ENCODE measurements around the gene CUL3. TPM values are rescaled to one million over a fixed set of nuclear protein-coding genes. Genes with fewer than 3 reads are reported as not detected.

The CUL3 gene
- total and polyA plus RNA-seq, 3 donors from 2014 or later, result 184 to 442 (median 256) TPM

GRCh38 chr2:224556381-224556780 lies 28.8 kb downstream of the CUL3 start:
- TF ChIP-seq POLR2A (IDR thresholded peaks at IDR 0.05), result no peak
- TF ChIP-seq CTCF (IDR thresholded peaks at IDR 0.05), result no peak
- Histone ChIP-seq H3K4me1 (peaks cover 5% of the 10 kb centered on the region), H3K4me3 (no peak overlapping the region), H3K9me3 (no peaks in the 10 kb centered on the region), H3K36me3 (ENCODE audit: low read depth, missing control alignments) (no peaks in the 10 kb centered on the region), H3K27me3 (no peaks in the 10 kb centered on the region), H3K27ac (no peak overlapping the region)
- intact Hi-C loops (cut with DNase I; ENCODE audit: low total_unique reads), result no loop called here
- no peak for DNase-seq

- TF ChIP-seq POLR2A (IDR thresholded peaks at IDR 0.05) (no peak), CTCF (IDR thresholded peaks at IDR 0.05) (no peak)
- 85 to 92% methylated on average over 4 of the region's 4 CpGs for WGBS, 2 donors
Measured at GRCh38 chr2:224555823-224556366, 29.3 kb downstream of the CUL3 start.

GRCh38 chr2:224552771-224553170 lies 32.4 kb downstream of the CUL3 start:
- intact Hi-C loops (cut with DNase I; ENCODE audit: low total_unique reads), result no loop called here
- 88 to 100% methylated on average over 2 of the region's 2 CpGs for WGBS, 2 donors
- Histone ChIP-seq H3K27me3 (no peaks in the 10 kb centered on the region), H3K36me3 (ENCODE audit: low read depth, missing control alignments) (no peaks in the 10 kb centered on the region), H3K4me3 (no peak overlapping the region), H3K4me1 (no peaks in the 10 kb centered on the region), H3K27ac (no peak overlapping the region), H3K9me3 (no peaks in the 10 kb centered on the region)
- no peak for DNase-seq
- TF ChIP-seq POLR2A (IDR thresholded peaks at IDR 0.05) (no peak), CTCF (IDR thresholded peaks at IDR 0.05) (no peak)

More at GRCh38 chr2:224555823-224556366, 29.3 kb downstream of the CUL3 start:
- intact Hi-C loops (cut with DNase I; ENCODE audit: low total_unique reads), result no loop called here
- no peaks in the 10 kb centered on the region for H3K36me3 ChIP-seq (ENCODE audit: low read depth, missing control alignments)
- no peak overlapping the region for H3K27ac ChIP-seq
- DNase-seq, result no peak
- H3K27me3 ChIP-seq, result no peaks in the 10 kb centered on the region
- peaks cover 4% of the 10 kb centered on the region for H3K4me1 ChIP-seq
- H3K4me3 ChIP-seq, result no peak overlapping the region
- no peaks in the 10 kb centered on the region for H3K9me3 ChIP-seq

GRCh38 chr2:224551693-224552092 lies 33.5 kb downstream of the CUL3 start:
- intact Hi-C loops (cut with DNase I; ENCODE audit: low total_unique reads), result no loop called here
- no peaks in the 10 kb centered on the region for H3K27me3 ChIP-seq
- no peaks in the 10 kb centered on the region for H3K36me3 ChIP-seq (ENCODE audit: low read depth, missing control alignments)
- no peaks in the 10 kb centered on the region for H3K9me3 ChIP-seq
- no peak for DNase-seq
- WGBS, 2 donors, result 98 to 100% methylated on average over 1 of the region's 1 CpG
- no peak overlapping the region for H3K27ac ChIP-seq
- H3K4me1 ChIP-seq, result no peaks in the 10 kb centered on the region
- no peak for TF ChIP-seq CTCF (IDR thresholded peaks at IDR 0.05)
- no peak for TF ChIP-seq POLR2A (IDR thresholded peaks at IDR 0.05)
- no peak overlapping the region for H3K4me3 ChIP-seq

GRCh38 chr2:224546926-224547325 lies 38.2 kb downstream of the CUL3 start:
- H3K36me3 ChIP-seq (ENCODE audit: low read depth, missing control alignments), result no peaks in the 10 kb centered on the region
- H3K27ac ChIP-seq, result no peak overlapping the region
- no peaks in the 10 kb centered on the region for H3K9me3 ChIP-seq
- no peak overlapping the region for H3K4me3 ChIP-seq
- intact Hi-C loops (cut with DNase I; ENCODE audit: low total_unique reads), result no loop called here
- H3K4me1 ChIP-seq, result no peaks in the 10 kb centered on the region
- TF ChIP-seq CTCF (IDR thresholded peaks at IDR 0.05) (no peak), POLR2A (IDR thresholded peaks at IDR 0.05) (no peak)
- WGBS, 2 donors, result 94 to 100% methylated on average over 1 of the region's 1 CpG
- H3K27me3 ChIP-seq, result no peaks in the 10 kb centered on the region
- no peak for DNase-seq
